ENCODE measurements around the gene KICS2. TPM values are rescaled to one million over a fixed set of nuclear protein-coding genes. Genes with fewer than 3 reads are reported as not detected.
A peak's percentile ranks its signal among the peaks of the same experiment; 100 is the strongest.

KICS2 gene
- total and polyA plus RNA-seq, 2 of the 13 experiments (the other 11 are each of a cell fraction or from before 2014, with no cell fraction given): 3.5 to 6.6 TPM

DNA sequence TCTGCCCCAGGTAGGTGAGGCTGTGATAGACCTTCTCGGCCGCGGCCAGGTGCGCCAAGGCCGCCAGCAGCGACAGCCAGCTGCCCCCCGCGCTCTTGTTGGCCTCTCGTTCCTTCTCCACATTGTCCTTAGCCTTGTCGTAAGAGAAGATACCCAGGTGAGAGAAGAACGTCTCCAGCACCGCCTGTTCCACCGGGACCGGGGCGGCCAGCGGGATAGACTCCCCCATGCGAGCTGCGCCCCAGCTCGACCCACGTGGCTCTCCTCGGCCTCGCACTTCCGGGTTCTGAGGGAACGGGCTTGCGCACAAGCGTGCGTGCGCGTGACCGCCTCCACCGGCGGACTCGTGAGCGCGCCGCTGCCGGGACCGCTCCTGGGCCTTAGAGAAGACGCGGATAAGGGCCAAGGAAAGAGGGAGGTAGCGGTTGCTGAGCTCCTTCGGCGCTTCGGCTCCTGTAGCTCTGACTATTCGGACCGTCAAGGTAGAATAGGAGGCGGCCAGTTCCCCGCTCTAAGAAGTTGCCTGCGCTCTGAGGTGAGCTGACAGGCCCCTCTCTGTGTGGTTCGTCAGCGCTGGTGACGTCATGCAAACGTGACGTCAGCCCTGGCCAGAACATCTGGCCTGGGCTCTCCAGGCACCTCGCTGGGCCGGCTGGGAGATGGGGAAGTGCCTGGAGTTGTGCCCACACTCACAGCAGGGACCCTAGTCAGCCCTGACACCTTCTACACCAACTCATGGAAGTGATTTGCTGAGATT, at the start of gene KICS2 (continued):
- TF ChIP-seq, protein P1, sequence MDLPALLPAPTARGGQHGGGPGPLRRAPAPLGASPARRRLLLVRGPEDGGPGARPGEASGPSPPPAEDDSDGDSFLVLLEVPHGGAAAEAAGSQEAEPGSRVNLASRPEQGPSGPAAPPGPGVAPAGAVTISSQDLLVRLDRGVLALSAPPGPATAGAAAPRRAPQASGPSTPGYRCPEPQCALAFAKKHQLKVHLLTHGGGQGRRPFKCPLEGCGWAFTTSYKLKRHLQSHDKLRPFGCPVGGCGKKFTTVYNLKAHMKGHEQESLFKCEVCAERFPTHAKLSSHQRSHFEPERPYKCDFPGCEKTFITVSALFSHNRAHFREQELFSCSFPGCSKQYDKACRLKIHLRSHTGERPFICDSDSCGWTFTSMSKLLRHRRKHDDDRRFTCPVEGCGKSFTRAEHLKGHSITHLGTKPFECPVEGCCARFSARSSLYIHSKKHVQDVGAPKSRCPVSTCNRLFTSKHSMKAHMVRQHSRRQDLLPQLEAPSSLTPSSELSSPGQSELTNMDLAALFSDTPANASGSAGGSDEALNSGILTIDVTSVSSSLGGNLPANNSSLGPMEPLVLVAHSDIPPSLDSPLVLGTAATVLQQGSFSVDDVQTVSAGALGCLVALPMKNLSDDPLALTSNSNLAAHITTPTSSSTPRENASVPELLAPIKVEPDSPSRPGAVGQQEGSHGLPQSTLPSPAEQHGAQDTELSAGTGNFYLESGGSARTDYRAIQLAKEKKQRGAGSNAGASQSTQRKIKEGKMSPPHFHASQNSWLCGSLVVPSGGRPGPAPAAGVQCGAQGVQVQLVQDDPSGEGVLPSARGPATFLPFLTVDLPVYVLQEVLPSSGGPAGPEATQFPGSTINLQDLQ (CRISPR knock-in tag; IDR thresholded peaks at IDR 0.05): 0 out of 2 replicates have a peak, but pooled peaks have one; percentile 59
- peak; percentile 41 for TF ChIP-seq YY1 (IDR thresholded peaks at IDR 0.05; ENCODE audit: insufficient read depth, insufficient replicate concordance, low read depth, low read length)
- TF ChIP-seq ZNF337 (CRISPR knock-in tag; IDR thresholded peaks at IDR 0.05; ENCODE audit: borderline replicate concordance, low read depth): 0 out of 2 replicates have a peak, but pooled peaks have one; percentile 42
- TF ChIP-seq SMAD9 (CRISPR knock-in tag; IDR thresholded peaks at IDR 0.05): no peak
- 0 out of 2 replicates have a peak, but pooled peaks have one; percentile 29 for TF ChIP-seq MAF1 (CRISPR knock-in tag; IDR thresholded peaks at IDR 0.05; ENCODE audit: borderline replicate concordance)
- TF ChIP-seq SP5 (CRISPR knock-in tag; IDR thresholded peaks at IDR 0.05; ENCODE audit: borderline replicate concordance, low read depth): peak; percentile 67
- no peak for TF ChIP-seq TSC22D2 (CRISPR knock-in tag; IDR thresholded peaks at IDR 0.05; ENCODE audit: borderline replicate concordance)
- TF ChIP-seq, protein P2, sequence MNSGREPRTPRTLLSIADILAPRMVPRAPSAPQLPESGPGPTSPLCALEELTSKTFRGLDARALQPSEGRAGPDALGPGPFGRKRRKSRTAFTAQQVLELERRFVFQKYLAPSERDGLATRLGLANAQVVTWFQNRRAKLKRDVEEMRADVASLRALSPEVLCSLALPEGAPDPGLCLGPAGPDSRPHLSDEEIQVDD (CRISPR knock-in tag; IDR thresholded peaks at IDR 0.05; ENCODE audit: borderline replicate concordance): no peak
- TF ChIP-seq SP140L (CRISPR knock-in tag; IDR thresholded peaks at IDR 0.05; ENCODE audit: borderline replicate concordance): no peak
- TF ChIP-seq NCOA1 (CRISPR knock-in tag; IDR thresholded peaks at IDR 0.05): 0 out of 2 replicates have a peak, but pooled peaks have one; percentile 58
- TF ChIP-seq BORCS8-MEF2B (CRISPR knock-in tag; IDR thresholded peaks at IDR 0.05): peak; percentile 74; the same call in 1 of the 2 replicates
- TF ChIP-seq NFE2L2 (IDR thresholded peaks at IDR 0.05; ENCODE audit: low read length): no peak
- no peak for TF ChIP-seq ZNF12 (CRISPR knock-in tag; IDR thresholded peaks at IDR 0.05)
- TF ChIP-seq, protein P3, sequence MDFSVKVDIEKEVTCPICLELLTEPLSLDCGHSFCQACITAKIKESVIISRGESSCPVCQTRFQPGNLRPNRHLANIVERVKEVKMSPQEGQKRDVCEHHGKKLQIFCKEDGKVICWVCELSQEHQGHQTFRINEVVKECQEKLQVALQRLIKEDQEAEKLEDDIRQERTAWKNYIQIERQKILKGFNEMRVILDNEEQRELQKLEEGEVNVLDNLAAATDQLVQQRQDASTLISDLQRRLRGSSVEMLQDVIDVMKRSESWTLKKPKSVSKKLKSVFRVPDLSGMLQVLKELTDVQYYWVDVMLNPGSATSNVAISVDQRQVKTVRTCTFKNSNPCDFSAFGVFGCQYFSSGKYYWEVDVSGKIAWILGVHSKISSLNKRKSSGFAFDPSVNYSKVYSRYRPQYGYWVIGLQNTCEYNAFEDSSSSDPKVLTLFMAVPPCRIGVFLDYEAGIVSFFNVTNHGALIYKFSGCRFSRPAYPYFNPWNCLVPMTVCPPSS (IDR thresholded peaks at IDR 0.05): no peak
- TF ChIP-seq, protein P4, sequence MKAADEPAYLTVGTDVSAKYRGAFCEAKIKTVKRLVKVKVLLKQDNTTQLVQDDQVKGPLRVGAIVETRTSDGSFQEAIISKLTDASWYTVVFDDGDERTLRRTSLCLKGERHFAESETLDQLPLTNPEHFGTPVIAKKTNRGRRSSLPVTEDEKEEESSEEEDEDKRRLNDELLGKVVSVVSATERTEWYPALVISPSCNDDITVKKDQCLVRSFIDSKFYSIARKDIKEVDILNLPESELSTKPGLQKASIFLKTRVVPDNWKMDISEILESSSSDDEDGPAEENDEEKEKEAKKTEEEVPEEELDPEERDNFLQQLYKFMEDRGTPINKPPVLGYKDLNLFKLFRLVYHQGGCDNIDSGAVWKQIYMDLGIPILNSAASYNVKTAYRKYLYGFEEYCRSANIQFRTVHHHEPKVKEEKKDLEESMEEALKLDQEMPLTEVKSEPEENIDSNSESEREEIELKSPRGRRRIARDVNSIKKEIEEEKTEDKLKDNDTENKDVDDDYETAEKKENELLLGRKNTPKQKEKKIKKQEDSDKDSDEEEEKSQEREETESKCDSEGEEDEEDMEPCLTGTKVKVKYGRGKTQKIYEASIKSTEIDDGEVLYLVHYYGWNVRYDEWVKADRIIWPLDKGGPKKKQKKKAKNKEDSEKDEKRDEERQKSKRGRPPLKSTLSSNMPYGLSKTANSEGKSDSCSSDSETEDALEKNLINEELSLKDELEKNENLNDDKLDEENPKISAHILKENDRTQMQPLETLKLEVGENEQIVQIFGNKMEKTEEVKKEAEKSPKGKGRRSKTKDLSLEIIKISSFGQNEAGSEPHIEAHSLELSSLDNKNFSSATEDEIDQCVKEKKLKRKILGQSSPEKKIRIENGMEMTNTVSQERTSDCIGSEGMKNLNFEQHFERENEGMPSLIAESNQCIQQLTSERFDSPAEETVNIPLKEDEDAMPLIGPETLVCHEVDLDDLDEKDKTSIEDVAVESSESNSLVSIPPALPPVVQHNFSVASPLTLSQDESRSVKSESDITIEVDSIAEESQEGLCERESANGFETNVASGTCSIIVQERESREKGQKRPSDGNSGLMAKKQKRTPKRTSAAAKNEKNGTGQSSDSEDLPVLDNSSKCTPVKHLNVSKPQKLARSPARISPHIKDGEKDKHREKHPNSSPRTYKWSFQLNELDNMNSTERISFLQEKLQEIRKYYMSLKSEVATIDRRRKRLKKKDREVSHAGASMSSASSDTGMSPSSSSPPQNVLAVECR (CRISPR knock-in tag; IDR thresholded peaks at IDR 0.05; ENCODE audit: borderline replicate concordance): peak; percentile 100
- no peak for TF ChIP-seq HNRNPK (IDR thresholded peaks at IDR 0.05; ENCODE audit: low read depth, low read length, poor library complexity, severe bottlenecking)
- peak; percentile 98; the same call in 1 of the 2 replicates for TF ChIP-seq SIN3A (IDR thresholded peaks at IDR 0.05; ENCODE audit: borderline replicate concordance, low read depth, low read length)
- no peak for TF ChIP-seq RARG (CRISPR knock-in tag; IDR thresholded peaks at IDR 0.05; ENCODE audit: low read depth)
- TF ChIP-seq ZNF496 (CRISPR knock-in tag; IDR thresholded peaks at IDR 0.05; ENCODE audit: insufficient replicate concordance): no peak
